DMS153 treated with DMSO at 0.1 percent for 48 hours (cell line): Measurements from ENCODE around the gene FARP1.
A peak's percentile ranks its signal among the peaks of the same experiment; 100 is the strongest.

Experiments used
- DNase-seq: peaks from one replicate; lab custom pipeline; 2025; ENCODE audit not compliant: unreplicated experiment; lab: John Stamatoyannopoulos, UW

Gene FARP1

DNA sequence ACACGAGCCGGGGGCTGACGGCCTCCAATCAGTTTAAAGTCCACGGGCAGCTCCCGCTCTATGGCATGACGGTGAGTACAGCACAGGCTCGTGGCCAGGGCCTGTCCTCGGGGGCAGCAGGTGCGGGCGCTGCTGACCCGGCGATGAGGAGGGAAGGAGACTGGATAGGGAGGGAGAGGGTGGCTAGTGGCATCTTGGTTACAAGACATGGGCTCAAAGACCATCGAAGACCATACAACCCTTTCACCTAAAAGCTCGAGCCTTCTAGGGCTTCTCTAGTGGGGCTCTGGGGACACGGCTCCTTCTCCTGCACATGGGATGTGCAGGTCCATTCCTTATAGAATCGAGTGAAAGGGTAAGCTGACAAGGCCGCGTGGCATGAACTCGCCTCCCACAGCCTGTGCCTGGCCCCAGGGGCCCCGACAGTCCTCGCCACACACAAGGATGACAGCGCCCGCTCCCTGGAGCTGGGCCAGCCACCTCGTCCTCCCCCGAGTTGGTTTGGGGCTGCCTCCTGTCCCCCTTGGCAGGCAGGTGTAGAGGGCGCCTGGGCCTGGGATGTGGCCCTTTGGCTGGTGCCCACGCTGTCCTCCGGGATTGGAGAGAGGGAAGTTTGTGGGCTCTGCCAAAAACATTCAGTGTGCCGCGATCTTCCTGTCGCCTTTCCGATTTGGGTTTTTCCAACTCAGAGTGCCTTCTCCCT lies 296.4 kb downstream of the FARP1 start:
- no peak for DNase-seq

- no peak for DNase-seq
These were observed 297.0 kb downstream of the FARP1 start for GRCh38 chr13:98439896-98440295.

DNA sequence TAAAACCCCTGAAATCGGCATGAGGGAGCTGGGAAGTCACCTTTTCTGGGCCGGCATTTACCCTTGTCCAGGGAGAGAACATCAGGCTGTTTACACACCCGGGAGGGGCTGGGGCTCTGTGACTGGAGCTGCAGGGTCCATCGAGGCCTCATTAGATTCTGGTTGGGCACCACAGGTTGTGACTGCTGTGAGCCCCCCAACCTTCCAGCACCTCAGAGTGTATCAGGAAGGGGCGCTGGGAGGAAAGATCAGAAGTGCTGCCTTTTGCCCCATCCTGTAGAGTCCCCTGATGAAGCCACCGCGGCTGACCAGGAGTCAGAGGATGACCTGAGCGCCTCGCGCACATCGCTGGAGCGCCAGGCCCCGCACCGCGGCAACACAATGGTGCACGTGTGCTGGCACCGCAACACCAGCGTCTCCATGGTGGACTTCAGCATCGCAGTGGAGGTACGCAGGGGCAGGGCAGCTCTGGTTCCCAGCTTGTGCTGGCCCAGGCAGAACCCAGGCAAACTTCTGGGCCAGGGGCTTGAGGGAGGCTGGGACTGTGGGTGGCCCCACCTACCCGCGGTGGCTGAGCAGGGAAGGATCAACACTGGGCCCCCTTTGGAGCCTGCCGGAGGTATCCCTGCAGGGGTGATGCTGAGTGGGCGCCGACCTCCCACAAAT lies 297.6 kb downstream of the FARP1 start:
- DNase-seq, result no peak

GRCh38 chr13:98441056-98441676 lies 298.3 kb downstream of the FARP1 start:
- no peak for DNase-seq

DNA sequence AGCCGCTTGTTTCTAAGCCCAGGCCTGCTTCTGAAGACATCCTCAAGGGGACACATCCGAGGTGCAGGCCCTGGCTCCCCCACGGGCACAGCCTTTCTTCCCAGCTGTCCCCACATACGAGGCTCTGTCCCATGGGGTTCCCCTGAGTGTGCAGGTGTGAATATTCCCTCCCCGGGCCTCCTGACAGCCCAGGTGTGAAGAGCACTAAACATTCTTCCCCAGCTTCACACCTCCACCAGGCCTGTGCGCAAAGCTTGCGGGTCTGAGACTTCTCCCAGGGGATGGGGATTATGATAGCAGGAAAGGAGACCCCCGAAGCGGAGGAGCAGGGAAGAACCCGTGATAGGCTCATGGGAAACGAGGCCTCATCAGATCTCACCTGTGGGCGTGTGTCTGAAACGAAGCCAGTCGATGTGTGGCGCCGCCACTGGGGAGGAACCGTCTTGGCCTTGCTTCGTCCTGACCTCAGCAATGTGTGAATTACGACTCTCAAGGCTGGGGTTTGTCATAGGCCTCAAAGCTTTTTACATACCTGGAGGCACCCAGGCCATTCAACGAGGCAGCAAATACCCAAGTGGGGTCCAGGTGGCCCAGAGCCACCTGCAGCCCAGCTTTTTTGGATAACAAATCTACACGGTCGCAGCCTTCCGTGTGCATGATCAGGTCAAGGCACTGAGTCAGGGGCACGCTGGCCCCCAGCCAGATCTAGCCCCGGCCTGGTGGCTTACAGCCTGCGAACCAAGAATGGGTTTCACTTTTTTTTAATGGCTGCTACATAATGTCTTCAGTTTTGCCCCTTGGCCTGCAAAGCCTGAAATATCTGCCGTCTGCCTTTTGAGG lies 299.7 kb downstream of the FARP1 start:
- DNase-seq, result no peak

GRCh38 chr13:98443329-98443728 lies 300.4 kb downstream of the FARP1 start:
- no peak for DNase-seq

DNA sequence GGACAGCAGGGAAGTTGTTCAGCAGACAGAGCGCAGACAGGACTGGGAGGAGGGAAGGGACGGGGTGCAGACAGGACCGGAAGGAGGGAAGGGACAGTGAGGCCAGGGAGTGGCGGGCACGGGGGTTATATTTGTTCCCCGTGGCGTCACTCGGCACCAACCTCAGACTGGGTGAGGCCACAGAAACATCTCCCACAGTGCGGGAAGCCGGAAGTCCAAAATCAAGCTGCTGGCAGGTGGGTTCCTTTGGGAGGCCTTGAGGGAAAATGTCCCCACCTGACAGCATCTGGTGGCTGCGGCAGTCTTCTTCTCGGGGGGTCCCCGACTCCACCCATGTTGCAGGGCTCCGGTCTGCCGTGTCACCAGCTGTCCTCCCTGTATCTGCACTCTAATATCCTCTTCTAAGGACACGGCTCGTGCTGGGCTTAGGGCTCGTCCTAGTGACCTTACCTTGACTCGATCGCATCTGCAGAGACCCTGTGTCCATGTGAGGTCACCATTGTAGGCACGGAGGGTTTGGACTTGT lies 301.0 kb downstream of the FARP1 start:
- no peak for DNase-seq

DNA sequence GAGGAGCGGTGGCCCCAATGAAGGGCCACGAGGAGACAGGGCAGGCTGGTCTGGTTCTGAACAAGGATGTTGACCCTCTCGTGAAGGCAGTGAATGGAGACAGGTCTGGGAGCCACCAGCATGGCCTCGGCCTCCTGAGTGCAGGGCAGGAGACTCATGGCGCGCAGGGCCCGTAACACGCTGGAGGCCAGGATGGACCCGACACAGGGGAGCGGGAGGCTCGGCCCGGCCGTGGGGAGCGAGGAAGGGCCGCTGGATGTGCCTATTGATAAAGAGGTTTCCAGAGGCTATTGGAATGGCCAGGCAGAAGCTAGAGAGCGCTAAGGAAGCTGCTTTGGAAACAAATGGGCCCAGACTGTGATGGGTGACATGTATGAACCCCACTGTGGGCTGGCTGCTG lies 301.5 kb downstream of the FARP1 start:
- no peak for DNase-seq

DNA sequence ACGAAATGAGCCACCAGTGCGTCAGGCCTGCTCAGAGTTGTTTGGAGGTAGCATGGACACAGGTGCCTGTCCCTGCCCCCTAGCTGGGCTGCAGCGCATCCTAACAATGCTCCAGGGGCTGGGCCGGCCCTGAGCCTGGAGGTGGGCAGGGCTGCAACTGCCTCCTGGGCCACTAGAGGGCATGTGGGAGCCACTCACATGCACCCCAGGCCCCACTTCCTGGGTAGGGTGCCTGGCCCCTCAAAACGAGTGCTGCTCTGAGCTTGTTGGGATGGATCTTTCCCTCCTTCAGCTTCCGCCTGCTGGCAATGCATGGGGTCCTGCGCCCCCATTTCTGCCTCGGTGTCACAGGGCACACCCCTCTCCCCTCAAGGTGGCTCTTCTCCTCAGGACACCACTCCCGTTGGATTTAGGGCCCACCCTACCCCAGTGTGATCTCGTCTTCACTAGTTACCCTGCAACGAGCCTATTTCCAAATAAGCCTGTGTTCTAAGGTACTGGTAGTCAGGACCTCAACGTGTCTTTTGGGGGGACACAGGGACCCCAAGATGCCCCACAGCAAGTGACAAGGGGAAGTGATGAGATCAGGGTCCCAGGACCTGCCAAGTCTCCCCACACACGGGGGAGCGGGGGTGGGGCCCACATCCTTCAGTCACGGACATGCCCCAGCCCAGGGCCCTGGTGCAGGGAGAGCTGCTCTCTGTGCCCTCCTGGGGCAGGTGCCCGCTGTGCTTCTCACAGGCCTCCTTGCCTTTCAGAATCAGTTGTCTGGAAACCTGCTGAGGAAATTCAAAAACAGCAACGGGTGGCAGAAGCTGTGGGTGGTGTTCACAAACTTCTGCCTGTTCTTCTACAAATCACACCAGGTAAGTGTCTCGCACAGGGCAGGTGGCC lies 302.7 kb downstream of the FARP1 start:
- peak; percentile 32 for DNase-seq

DNA sequence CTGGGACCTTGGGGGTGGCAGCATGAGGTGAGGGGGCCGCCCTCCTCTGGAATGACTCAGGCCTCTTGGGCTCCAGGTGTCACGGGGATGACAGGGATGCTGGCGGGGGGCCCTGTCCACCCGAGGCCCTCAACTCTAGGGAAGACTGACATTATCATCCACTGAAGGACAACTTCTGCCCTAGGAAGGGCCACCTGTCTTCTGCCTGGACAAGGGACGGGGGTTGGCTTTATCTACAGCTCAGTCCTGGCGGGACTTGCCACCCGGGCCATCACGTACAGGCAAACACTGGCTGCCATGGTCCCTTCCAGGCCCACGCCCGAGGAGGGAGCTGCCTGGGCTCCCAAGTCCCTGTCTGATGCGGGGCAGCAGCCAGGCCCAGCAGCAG lies 303.3 kb downstream of the FARP1 start:
- DNase-seq, result no peak

GRCh38 chr13:98447130-98447529 lies 304.2 kb downstream of the FARP1 start:
- DNase-seq, result no peak

DNA sequence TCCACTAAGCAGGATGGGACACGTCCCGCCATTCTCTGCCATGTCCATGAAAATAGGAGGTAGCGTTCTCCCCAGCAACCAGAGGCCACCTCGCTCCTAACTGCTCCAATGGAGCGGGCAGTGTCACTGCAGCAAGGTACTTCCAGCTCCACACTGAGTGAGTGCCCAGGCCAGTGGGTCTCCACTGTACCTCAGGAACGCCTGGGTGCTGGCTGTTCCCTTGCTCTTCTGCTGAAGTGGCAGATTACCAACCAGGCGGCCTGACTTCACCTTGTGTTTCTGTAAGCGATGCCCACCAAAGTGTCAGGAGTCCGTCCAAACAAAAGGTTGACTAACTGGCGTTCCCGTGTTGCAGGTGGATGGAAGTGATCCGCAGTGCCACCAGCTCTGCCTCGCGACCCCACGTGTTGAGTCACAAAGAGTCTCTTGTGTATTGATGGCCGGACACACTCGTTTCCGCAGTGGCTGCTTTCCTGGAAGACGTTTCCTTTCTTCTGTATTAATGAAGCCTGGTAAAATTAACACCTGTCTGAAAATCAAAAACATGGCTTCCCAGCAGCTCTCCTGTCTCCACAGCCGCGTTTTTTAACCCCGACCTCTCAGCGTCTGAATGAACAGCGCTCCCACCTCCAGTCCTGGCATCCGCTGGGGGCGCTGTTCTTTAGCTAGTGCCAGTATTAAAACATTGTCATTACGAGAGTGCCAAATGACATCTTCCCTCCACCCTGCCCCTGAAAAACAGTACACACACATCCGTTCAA lies 305.2 kb downstream of the FARP1 start:
- no peak for DNase-seq

DNA sequence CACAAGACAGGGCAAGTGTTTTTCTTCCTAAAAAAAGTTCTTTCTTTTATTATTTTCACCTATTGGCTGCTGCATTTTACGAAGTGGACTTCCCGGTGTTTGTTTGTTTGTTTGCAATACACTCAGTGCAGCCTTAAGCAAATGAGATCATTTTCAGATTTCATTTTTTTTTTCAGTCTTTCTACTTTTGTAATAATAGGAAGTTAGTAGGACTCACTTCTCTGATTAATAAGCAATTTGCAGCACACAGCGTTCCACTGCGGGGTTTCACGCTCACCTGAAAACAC lies 305.7 kb downstream of the FARP1 start:
- no peak for DNase-seq

GRCh38 chr13:98449273-98449672 lies 306.4 kb downstream of the FARP1 start:
- no peak for DNase-seq

GRCh38 chr13:98450026-98450425 lies 307.1 kb downstream of the FARP1 start:
- no peak for DNase-seq

DNA sequence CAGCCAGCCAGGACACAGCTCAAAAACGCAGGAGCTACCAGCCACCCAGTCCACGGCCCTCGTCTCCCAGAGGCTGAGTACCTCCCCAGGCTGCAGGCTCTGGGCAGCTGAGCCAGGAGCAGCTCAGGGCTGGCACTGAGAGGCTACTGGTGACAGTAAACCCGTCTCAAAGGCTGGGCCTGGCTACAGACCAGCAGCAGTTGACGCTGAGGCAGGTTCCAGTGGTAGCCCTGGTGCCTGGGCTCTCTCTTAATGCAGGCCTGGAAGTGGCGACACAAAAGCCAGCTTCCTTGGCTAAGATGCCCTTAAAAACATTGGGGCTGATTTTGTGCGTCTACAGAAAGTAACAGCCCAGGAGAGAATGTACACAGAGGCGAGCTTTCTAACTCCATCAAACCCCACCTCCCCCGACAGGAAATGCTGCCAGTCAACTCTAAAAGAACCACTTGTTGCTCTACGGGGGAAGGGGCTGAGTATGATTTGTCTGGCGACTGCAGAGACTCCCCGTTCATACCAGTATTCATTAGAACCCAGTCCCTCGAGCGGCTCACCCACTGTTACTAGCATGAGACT lies 307.7 kb downstream of the FARP1 start:
- DNase-seq, result no peak

DNA sequence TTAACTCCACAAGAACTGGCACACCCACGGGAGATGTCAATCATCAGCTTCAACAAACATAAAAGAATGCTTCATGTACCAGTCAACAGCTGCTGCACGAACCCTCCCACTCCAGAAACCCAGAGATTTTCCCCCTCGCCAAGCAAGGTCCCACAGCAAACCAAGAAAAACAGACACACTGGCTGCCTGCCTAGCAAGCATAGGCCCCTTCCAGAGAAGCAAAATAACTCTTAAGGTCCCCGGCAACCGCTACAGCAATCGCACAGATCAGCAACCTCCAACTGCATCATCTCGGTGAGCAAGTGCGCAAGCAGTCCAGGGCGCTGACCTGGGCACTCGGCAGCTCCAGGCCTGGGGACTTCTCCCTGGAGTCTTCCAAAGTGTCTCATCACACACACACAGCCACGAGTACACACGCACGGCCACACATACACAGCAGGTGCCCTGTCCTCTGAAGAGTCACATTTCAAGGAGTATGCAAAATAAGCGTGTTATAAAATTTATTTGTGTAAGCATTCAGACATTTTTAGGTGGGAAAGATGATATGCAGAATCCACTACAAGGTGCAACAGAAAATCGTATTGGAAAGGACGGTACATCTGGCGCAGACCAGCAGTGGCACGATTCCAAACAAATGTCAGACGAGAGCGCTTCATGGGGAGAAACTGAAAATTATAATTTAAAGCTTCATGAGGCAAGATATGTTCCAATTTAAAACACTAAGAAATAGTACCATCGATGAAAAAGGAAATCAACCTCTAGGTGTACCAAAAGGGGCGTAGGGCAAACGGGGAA lies 309.0 kb downstream of the FARP1 start:
- DNase-seq, result no peak
